Measurements from ENCODE around the gene TIMM44.

TIMM44 gene

DNA sequence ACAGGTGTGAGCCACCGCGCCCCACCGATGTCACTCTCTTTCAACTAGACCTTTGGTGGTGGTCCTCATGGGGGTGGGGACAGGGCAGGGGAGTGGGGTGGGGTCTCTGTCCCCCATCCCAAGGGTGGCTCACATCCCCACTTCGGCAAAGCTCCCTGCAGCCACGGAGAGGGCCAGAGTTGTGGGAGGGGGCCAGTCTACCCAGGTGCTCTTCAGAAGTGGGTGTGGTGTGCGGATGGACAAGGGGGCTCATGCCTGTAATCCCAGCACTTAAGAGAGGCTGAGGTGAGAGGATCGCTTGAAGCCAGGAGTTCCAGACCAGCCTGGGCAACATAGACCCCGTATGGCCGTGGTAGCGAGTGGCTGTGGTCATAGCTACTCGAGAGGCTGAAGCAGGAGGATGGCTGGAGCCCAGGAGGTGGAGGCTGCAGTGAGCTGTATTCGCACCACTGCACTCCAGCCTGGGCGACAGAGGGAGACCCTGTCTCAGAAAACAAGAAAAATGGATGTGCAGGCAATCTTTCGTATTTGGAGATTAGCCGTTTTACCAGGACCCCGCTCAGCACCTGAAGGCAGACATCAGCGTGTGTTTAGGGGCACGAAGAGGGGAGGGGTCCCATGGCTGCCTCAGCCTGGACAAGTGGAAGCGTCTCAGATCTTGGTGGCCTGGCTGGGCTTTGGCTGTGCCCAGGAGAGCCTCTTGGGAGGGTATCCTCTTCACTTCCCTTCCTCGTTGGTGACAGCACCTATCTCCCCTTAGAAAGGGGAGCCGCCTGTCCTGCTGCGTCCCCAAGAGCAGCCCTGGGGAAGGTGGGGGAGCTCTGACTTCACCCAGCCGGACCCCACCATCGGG, 28.0 kb downstream of the TIMM44 start:
- no peak for DNase-seq (ENCODE audit: low read depth, low spot score)

DNA sequence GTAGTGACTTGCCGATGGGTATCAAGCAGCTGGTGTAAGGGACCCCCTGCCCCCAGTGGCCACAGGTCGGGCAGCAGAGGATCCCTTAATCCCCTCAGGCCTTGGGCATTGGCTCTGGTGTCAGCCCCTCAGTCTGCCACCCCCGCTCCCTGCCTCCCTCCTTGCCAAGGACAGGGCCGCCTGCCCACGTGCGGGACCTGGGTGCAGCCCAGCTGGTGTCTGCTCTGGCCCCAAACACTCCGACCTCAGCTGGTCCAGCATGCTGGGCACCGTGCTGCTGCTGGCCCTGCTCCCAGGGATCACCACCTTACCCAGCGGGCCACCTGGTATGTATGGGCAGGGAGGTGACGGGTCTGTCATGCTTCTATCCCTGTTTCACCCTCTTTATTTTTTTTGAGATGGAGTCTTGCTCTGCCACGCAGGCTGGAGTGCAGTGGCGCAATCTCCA, 28.8 kb downstream of the TIMM44 start, which contains the start of gene TGFBR3L:
Gene TGFBR3L, plus strand, starts transcription at position 233 of the 448 bp plus-strand sequence.
- no peak for DNase-seq (ENCODE audit: low read depth, low spot score)

DNA sequence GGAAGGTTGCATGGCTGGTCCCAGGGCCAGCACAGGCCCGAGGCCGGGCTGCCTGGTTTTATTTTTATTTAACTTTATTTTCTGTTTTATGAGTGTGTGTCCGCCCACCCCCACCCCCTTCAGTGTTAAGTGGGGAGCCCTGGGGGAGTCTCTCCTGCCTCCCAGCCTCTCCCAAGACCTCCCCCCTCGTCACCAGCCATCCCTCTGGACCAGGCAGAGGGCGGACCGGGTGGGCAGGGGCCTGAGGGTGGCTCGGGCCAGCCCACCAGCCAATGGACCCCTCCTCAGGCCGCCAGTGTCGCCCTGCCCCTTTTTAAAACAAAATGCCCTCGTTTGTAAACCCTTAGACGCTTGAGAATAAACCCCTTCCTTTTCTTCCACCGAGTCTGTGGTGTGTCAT, 29.4 kb downstream of the TIMM44 start:
- DNase-seq (ENCODE audit: low read depth, low spot score): no peak

GRCh38 chr19:7913652-7914051, 29.8 kb downstream of the TIMM44 start:
- DNase-seq (ENCODE audit: low read depth, low spot score): no peak

- DNase-seq (ENCODE audit: low read depth, low spot score): no peak
These were observed 30.5 kb downstream of the TIMM44 start for GRCh38 chr19:7912697-7913564.

DNA sequence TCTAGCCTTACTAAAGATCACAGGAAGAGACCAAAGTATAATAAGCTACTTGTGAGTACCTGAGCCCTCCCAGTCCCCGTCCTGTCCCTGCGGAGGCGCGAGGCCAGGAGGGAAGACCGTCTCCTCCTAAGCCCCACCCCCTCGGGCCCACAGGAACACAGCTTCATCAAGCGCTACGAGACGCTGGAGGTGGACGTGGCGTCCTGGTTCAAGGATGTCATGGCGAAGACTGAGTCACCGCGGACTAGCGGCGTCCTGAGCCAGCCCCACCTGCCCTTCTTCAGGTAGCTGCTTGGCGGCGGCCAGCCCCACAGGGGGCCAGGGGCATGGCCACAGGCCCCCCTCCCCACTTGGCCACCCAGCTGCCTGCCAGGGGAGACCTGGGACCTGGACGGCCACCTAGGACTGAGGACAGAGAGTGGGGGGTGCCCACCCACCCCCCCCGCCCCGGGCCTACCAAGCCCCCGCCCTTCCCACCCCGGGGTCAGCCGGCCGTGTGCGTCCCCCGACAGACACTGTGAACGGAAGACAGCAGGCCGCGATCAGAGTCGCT, 31.2 kb downstream of the TIMM44 start:
- no peak for DNase-seq (ENCODE audit: low read depth, low spot score)

GRCh38 chr19:7911508-7912143, 31.8 kb downstream of the TIMM44 start:
- DNase-seq (ENCODE audit: low read depth, low spot score): no peak

GRCh38 chr19:7910321-7911161, 32.9 kb downstream of the TIMM44 start:
- no peak for DNase-seq (ENCODE audit: low read depth, low spot score)

GRCh38 chr19:7909471-7910067, 33.9 kb downstream of the TIMM44 start:
- DNase-seq (ENCODE audit: low read depth, low spot score): no peak

- DNase-seq (ENCODE audit: low read depth, low spot score): no peak
These were observed 34.6 kb downstream of the TIMM44 start for GRCh38 chr19:7908742-7909461.

DNA sequence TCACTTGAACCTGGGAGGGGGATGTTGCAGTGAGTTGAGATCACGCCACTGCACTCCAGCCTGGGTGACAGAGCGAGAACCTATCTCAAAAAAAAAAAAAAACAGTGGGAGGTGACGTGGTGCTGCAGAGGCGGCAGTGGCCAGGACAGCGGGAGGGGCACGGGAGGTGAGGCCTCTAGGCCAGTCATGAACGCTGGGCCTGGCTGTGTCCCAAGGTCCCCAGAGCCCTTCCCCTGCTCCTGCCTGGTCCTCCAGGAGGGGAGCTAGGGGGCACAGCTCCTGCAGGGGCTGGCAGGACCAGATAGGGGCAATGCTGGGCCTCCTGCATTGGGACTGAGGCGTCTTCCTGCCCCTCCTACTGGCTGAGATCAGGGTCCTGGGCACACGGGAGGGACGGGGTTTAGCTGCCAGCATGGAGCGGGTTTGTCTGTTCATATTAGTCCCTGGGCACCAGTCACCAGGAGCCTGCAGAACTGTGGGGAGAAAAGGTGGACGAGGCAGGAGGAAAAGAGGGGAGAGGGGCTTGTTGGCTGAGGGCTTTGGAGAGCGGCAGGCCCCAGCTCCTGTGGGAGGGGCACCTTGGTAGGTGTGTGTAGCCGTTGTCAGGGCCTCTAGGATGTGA, 35.3 kb downstream of the TIMM44 start:
- no peak for DNase-seq (ENCODE audit: low read depth, low spot score)

DNA sequence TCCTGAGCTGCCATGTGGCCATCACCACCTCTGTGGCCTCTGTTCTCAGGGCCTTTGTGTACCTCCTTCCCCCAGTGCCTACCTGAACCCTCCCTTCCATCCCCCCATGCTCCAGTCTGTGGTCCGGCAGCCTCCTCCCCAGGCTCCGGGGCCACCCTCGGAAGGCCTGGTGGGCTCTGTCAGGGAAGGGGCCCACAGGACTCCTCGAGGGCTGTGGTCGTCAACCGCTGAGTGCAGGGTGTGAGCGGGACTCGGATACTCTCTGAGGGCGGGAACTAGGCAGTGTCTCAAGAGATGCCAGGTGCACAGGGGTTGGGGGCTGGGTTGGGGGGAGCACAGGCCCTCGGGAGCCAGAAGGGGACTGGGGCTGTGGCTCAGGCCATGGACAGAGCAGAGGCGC, 35.9 kb downstream of the TIMM44 start:
- no peak for DNase-seq (ENCODE audit: low read depth, low spot score)

DNA sequence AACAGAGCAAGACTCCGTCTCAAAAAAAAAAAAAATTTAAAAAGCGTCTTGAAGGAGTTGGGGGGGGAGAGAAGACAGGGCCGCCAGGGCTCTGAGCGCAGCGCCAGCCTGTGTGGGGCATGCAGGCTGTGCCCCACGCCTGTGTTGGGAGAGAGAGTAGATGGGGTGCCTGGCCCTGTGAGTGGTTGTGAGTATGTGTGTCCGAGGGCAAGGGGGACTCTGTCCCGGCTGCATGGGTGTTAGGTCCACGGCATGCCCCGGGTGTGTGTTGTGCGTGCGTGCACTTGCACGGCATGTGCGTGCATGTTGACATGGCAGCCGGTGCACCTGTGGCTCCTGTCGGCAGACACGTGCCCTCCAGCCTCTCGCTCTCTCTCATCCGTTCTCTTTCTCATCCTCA, 36.3 kb downstream of the TIMM44 start:
- DNase-seq (ENCODE audit: low read depth, low spot score): no peak

DNA sequence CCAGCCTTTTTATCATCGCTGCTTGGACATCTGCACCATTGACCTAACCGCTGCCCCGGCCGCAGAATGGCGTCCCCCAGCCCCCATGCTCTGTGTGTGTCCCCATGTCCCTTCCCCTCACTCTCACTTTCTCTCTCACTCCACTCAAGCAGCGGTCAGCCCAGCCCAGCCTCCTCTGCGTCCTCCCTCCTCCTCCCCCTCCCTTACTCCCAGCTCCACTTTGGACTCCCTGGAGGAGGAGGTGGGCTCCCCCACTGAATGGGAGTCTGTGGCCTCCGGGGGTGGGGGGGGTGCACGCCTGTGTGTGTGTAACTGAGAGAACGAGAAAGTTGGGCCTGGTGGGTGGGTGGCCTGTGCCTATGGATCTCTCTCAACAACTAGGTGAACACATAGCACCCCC, 37.6 kb downstream of the TIMM44 start:
- DNase-seq (ENCODE audit: low read depth, low spot score): no peak

DNA sequence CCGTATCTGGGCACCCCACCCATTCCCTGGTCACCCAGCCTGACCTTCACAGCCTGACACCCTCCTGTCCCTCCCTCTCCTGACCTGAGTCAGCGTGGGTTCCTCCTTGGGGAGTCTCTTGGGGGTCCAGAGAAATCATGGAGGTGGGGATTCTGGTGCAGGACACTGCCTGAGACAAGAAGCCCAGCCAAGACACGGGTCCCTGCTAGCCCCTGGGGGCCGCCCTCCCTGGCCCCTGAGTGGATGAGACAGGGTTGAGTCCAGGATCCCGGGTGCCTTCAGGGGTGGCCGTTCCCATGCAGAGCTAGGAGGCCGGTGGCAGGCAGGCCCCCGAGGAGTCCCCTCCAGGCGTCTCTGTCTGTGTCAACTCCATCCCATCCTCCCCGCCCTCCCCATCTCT, 38.2 kb downstream of the TIMM44 start:
- DNase-seq (ENCODE audit: low read depth, low spot score): no peak

DNA sequence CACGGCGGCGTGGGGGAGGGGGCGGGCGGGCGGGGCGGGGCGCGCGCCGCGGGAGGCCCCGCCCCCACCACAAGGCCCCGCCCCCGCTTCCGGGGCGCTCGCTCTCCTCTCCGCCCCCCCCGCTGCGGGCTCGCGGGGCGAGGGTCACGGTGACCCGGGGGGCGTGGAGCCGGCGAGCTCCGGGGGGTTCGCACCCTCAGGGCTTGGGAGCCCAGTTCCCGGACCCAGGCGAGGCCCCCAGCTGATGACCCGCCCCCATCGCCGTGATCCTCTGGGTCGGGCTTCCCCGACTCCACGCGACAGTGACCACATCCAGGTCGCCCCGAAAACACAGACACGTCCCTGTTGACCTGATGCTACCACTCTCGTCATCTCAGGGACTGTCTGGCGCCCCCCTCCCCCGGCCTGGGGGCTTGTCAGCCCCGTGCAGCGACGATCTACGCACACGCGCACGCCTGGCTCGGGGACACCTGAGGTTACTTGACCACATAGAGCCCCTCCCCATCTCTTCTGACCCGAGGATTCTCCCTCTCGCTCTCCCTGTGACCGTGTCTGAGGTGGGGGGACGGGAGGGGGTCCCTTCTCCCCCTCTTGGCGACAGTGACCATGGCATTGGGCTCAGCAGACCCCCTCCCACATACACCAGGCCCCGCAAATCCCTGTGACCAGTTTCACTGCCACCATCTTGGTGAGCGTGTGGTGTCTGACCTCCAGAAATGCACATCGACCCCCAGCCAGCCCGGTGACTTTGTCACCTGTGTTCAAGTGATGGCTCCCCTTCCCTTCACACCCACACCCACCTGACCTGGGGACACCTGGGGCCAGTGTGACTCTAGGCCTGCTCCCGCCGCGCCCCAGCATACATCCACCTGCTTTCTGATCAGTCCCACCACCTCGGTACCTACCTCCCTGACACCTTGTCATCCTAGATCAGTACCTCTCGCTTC, 39.1 kb downstream of the TIMM44 start:
- no peak for DNase-seq (ENCODE audit: low read depth, low spot score)

- peak; percentile 95 for DNase-seq (ENCODE audit: low read depth, low spot score)
These were observed 40.0 kb downstream of the TIMM44 start, which contains the start of gene MAP2K7 for GRCh38 chr19:7903244-7904073. Gene MAP2K7, plus strand, starts transcription at chr19:7903877. Its CDS starts 68 bp downstream, at chr19:7903945.

Measured in iPS DF 19.7 (cell line).